NCI-H1436 (cell line): ENCODE measurements around the gene CARNS1.

Source experiments
- DNase-seq: peaks from one replicate; lab custom pipeline; 2025; lab: John Stamatoyannopoulos, UW

Gene CARNS1, protein sequence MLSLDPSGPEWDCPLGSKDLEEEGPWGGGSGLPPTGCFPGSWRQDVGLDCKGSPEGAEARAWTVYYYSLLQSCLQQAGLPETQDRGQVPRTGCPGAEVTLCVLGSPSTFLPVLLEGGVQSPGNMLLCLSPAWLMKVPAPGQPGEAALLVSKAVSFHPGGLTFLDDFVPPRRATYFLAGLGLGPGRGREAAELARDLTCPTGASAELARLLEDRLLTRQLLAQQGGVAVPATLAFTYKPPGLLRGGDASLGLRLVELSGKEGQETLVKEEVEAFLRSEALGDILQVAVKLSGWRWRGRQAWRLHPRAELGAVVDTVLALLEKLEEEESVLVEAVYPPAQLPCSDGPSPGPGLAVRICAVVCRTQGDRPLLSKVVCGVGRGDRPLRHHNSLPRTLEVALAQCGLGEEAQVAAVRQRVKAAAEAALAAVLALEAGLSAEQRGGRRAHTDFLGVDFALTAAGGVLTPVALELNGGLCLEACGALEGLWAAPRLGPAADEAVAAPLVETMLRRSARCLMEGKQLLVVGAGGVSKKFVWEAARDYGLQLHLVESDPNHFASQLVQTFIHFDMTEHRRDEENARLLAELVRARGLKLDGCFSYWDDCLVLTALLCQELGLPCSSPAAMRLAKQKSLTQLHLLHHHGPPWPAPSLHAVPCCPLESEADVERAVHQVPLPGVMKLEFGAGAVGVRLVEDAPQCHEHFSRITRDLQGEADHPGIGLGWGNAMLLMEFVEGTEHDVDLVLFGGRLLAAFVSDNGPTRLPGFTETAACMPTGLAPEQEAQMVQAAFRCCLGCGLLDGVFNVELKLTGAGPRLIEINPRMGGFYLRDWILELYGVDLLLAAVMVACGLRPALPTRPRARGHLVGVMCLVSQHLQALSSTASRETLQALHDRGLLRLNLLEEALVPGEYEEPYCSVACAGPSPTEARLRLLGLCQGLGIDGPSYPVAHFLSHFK

GRCh38 chr11:67415501-67416304, at the start of gene CARNS1:
Gene CARNS1, plus strand, starts transcription at chr11:67415678. Its CDS starts 522 bp downstream, at chr11:67416200.
- no peak for DNase-seq

DNA sequence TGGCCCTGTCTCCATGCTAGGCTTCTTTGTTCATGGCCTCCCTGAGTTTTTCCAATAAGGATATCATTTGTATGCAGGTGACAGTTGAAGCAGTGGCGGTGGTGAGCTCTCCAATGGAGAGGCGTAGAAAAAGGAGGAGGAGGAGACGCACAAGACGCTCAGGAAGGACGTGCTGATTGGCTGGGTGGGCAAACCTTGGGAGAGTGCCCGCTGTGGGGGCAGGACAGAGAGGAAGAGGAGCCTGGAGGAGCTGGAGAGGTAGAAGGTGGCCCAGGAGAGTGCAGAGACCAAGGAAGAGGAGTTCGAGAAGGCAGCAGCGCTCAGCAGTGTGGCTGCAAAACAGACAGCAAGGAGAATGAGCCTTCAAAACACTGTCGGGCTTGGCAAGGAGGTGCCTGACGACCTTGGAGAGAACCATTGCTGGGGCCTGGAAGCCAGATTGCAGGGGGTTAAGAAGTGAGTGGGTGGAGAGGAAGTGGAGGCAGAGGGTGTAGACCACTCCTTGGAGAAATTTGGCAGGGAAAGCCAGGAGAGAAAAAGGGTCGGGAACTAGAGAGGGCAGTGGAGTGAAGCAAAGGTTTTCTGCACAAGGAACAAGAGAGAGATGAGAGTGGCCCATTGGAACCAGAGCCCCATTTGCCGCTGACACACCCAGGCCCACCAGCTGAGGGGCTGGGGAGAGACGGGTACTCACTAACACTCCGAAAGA, 49.6 kb upstream of the CARNS1 start:
- DNase-seq = no peak

DNA sequence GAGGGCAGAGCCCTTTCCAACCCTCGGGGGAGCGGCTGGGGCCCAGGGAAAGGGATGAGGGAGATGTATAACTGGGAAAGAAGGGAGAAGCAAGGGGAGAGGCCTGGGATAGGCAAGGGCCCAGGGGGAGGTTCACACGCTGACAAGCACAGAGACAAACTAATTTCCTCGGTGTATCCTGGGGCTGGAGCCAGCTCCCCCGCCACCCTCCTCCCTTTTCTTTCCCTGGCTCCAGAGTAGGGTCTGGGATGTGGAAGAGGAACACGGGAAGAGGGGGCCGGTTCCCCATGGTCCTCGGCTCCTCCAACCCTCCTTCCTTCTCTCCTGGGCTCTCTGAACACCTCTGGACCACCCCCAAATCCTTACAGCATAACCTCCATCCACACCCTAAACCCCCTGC, 48.9 kb upstream of the CARNS1 start:
- DNase-seq = no peak

- DNase-seq = no peak
Observed at GRCh38 chr11:67366961-67367760, 48.3 kb upstream of the CARNS1 start.

- DNase-seq = no peak
Observed at GRCh38 chr11:67367761-67368227, 47.7 kb upstream of the CARNS1 start.

GRCh38 chr11:67368621-67369020, 46.9 kb upstream of the CARNS1 start:
- DNase-seq = no peak

- DNase-seq = no peak
Observed at GRCh38 chr11:67369275-67369674, 46.2 kb upstream of the CARNS1 start.

DNA sequence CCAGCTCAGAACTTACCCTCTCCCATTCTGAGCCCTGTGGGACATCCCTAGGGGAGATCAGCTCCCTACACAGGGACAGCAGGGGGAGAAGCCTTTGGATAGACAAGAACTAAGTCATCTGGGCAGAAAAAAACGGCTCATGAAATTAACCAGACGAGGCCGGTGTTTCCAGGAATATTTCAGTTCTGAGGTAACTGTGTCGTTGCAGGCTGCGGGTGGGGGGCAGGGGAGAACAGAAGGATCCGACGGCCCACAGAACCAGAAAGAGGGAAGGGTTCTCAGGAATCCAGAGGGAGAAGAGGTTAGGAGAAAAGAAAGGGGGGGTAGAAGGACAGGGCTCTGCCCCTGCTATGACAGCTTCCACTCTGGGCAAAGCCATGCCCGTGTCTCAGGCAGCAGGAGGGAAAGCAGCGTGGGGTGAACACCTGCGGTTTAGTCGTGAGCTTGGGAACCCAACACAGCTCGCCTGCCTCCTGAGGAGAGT, 45.6 kb upstream of the CARNS1 start:
- no peak for DNase-seq

DNA sequence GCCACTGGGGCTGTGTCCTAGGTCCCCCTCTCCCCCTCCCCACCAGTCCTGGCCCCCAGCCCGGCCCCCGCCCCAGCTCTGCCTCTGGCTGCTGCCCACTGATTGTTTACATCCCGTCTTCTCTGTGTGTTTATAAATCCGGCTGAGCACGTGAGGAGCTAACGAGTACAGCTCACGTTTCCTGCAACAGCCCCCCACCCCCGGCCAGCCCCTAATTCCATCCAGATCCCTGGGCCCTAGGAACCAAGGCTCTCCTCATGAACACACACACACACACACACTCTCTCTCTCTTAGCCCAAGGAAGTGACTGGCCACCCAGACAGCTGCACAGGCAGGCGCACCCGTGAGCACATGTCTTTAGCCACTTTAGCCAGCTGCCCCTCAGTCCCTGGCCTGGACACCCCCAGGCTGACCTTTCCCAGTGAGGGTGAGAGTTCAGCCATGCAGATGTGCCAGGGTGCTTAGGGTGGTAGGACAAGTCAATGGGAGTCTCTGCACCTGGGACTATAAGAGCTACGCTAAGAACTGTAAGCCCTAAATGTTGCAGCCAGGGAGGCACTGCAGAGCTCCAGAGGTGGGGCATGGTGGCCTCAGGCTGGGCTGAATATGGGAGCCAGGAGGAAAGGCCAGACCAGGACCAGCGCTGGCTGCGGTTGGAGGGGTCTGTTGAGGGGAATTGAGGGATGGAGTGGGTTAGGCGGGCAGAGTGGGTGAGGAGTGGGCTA, 45.0 kb upstream of the CARNS1 start:
- DNase-seq = no peak

DNA sequence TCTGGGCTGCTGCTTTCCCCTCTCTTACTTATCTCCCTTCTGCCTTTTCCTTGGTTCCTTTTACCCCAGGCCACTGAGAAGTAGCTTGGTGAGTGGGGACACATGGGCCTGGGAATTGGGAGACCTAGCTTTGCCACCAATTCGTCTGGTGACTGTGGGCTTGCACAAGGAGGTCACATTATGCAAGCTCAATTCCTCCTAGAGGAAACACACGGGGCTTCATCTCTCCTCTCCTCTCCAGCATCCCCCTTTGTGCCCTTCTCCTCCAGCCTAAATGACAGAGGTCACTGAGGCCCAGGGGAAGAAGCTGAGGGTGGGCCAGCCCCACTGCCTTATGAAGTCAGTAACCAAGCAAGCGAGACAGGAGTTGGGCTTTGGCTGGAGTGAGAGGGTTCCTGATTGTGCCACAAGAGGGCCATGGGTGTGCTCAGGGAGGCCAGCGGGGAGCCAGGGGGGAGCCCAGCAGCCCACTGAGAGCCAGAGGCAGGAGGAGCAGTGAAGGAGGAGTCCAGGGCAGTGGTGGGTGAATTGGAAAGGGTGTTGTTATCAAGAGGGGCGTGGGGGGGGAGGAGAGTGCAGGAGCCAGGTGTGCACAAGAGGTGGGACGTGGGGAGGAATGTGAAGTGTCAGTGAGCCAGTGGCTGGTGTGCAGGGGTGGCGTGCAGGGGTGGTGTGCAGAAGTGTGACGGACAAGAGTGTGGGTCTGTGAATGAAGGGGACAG, 44.1 kb upstream of the CARNS1 start:
- no peak for DNase-seq

DNA sequence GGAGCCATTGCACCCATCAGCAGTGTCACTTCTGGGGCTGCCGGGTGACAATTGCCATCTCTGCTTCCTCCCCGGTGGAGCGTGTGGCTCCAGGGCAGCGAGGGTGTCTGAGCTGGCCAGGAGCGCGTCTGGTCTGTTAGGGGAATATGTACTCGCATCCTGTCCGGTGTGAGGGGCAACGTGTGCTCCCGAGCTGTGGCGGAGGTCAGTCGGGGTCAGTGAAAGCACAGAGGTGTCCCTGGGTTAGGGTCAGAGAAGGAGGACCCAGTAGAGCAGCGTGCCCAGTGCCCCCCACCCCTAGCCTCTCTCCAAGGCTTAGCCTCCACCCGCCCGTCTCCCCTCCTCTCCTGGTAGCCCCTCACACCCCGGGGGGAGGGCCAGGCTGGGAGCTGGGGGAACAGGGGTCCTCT, 43.6 kb upstream of the CARNS1 start:
- DNase-seq = no peak

DNA sequence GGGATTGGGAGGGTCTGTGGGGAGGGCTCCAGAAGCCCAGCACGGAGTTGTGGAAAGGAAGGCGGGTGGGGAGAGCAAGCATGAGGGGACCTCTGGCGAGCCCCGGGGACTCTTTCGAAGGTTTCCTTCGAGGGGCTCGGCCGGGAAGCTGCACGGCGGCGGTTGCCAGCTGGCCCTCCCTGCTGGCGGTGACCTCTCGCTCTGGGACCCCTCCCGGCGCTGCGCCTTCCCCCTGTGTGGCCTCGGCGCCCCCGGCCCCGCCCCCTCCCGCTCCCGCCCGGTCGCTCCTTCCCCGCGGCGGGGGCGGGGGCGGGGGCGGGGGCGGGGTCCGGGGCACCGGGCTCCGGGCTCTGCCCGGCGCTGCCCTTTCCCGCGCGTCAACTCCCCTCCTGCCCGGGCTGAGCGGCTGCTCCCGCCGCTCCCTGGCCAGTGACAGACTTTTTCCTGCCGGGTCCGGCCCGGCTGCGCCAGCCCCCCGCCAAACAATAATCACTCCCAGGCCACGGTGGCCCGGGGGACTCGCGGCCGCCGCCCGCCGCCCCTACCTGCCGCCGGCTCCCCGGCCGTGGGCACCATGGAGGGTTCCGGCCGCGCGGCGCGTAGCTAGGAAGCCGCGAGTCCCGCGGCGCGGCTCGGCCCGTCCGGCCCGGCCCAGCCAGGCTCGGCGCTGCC, 43.0 kb upstream of the CARNS1 start:
- DNase-seq = no peak

DNA sequence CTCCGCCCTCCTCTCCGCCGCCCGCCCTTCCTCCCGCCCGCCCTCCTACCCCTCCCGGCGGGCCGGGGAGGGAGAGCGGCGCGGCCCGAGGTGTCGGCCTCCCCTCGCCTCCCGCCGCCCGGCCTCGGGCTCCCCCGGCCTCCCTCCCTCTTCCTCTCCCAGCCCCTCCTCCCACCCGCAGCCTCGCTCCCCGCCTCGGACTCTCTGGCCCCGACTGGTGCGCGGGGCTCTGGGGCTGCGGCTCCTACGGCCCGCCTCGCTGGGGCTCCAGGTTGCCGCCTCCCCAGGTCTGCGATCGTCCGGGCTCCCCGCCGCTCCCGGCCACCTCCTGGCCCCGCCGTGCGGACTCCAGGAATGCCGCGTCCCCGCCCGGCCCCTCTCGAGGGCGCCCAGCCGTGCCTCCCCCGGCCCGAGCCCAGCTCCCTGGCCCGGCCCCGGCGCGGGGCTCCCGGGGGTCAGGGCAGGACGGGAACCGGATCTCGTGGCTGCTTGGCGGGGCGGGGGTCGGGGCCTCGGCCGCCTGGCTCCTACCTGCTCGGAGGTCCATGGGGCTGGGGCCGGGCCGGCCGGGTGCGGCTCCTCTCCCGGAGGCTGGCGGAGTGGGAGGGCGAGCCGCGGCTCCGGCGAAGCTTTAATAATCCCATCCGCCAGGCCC, 42.4 kb upstream of the CARNS1 start, which contains the start of gene CLCF1:
Gene CLCF1, minus strand, starts transcription at position 606 of the 655 bp plus-strand sequence. Its CDS starts 59 bp downstream, at position 547.
- no peak for DNase-seq

DNA sequence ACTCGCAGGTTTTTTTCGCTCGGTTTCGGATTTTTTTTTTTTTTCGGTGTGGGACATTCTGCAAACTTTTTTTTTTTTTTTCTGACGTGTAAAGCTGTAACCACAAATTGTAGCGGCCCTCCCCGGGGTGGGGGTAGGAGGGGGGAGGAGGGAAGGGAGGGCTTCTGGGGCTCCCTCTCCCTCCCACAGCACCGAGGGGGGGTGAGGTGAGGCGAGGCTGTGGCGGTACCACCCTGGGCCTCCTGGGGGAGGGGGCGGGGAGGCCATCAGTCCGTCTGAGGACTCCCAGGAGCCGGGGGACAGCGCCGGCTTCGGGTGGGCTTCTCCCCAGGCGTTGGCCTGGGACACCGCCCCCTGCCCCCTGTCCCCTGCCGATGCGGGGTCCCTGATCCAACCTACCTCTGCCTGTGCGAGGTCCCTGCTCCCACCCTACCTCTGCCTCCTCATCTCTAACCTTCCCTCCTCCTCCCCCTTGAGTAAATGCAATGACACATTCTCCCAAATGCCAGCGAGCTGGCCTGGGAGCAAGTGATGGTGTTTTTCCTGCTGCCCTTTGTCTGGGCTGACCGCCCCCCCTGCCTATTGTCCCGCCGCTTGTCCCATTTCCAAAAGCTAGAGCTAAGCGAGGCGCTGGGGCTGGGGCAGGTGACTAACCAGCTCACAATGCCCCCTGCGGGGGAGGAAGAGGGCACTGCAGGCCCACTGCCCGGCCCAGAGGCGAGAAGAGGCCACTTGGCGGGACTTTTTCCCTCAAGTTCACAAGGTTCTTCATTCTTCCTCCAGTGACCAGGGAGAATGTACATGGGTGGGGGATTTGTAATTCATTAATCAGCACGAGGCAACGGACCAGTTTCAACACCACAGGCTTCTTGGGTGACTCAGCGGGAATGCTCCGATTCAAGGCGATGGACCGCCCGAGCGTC, 41.6 kb upstream of the CARNS1 start:
- DNase-seq = peak; percentile 17

GRCh38 chr11:67374571-67375281, 40.8 kb upstream of the CARNS1 start:
- DNase-seq = no peak
